CD8-positive, alpha-beta memory T cell (primary cell): ENCODE data around the gene THSD8. TPM values are rescaled to one million over a fixed set of nuclear protein-coding genes. Genes with fewer than 3 reads are reported as not detected.
A peak's percentile ranks its signal among the peaks of the same experiment; 100 is the strongest.

ENCODE experiments used
- CTCF ChIA-PET: fragments of 350-600 bp; sonication (Branson Sonifier 250); formaldehyde crosslinking; loops from one replicate; lab custom pipeline; 2021; ENCODE audit warnings: antibody characterized with exemption; lab: Charles Lee
- POLR2A ChIA-PET: fragments of 350-600 bp; sonication (Branson Sonifier 250); formaldehyde crosslinking; loops from one replicate; lab custom pipeline; 2021; ENCODE audit warnings: antibody characterized with exemption; lab: Charles Lee
- DNase-seq, 5 donors: peaks; one replicate each; pipeline versions ENCODE4 v3.0.0 to v3.0.0-alpha.2; 2020 to 2022; ENCODE audit warnings: mixed read lengths in 1 of 5
- H3K27ac ChIP-seq: one replicate; pipeline ENCODE4 v1.7.0; 2013; ENCODE audit warnings: low read depth, mild to moderate bottlenecking, low read length, moderate library complexity
- H3K27me3 ChIP-seq: 2 replicates; pipeline ENCODE4 v1.7.0; 2013; ENCODE audit warnings: low read length, mild to moderate bottlenecking; ENCODE audit not compliant: insufficient read depth, poor library complexity, severe bottlenecking
- H3K36me3 ChIP-seq: 2 replicates; pipeline ENCODE4 v1.7.0; 2013; ENCODE audit warnings: mild to moderate bottlenecking, low read length, moderate library complexity; ENCODE audit not compliant: insufficient read depth
- H3K4me1 ChIP-seq: 2 replicates; pipeline ENCODE4 v1.7.0; 2013; ENCODE audit warnings: mild to moderate bottlenecking, low read length, moderate library complexity; ENCODE audit not compliant: insufficient read depth
- H3K4me3 ChIP-seq: 2 replicates; pipeline ENCODE4 v1.7.0; 2013; ENCODE audit warnings: mild to moderate bottlenecking, low read length
- H3K9me3 ChIP-seq: 2 replicates; pipeline ENCODE4 v1.7.0; 2013; ENCODE audit warnings: mild to moderate bottlenecking, low read length
- H3K27ac Mint-ChIP-seq, 8 donors: one replicate each; pipeline ENCODE4 v1.8.0; 2020 to 2021; ENCODE audit warnings: mixed read lengths in 8 of 8, mild to moderate bottlenecking in 6 of 8, inconsistent platforms in 3 of 8, moderate library complexity in 3 of 8
- H3K27me3 Mint-ChIP-seq, 2 donors: one replicate each; pipeline ENCODE4 v1.8.0; 2020 to 2021; ENCODE audit warnings: mixed read lengths in 2 of 2, mild to moderate bottlenecking in 1 of 2, moderate library complexity in 1 of 2
- H3K36me3 Mint-ChIP-seq, 3 donors: one replicate each; pipeline ENCODE4 v1.8.0; 2020 to 2021; ENCODE audit warnings: mixed read lengths in 3 of 3, inconsistent platforms in 1 of 3, mild to moderate bottlenecking in 1 of 3
- H3K4me1 Mint-ChIP-seq, 3 donors: one replicate each; pipeline ENCODE4 v1.8.0; 2020 to 2021; ENCODE audit warnings: mixed read lengths in 3 of 3, inconsistent platforms in 1 of 3, mild to moderate bottlenecking in 1 of 3
- H3K4me3 Mint-ChIP-seq, 7 donors: one replicate each; pipeline ENCODE4 v1.8.0; 2020 to 2021; ENCODE audit warnings: mixed read lengths in 7 of 7, mild to moderate bottlenecking in 6 of 7, moderate library complexity in 4 of 7, inconsistent platforms in 2 of 7
- H3K9me3 Mint-ChIP-seq, 5 donors: one replicate each; pipeline ENCODE4 v1.8.0; 2020 to 2022; ENCODE audit warnings: mixed read lengths in 5 of 5, mild to moderate bottlenecking in 3 of 5, moderate library complexity in 2 of 5, inconsistent platforms in 1 of 5
- polyA plus RNA-seq: library from polyadenylated mRNA; unstranded; fragments of 300-500 nt; fragmentation: Illumina TruSeq; gene quantifications from one replicate; pipeline ENCODE4 v1.2.3, GENCODE V29; 2021
- total RNA-seq, 2 experiments: library from RNA; stranded (reverse); gene quantifications; one replicate each; pipeline ENCODE4 v1.2.3, GENCODE V29; 2021

The THSD8 gene
- total and polyA plus RNA-seq, 3 experiments from 2014 or later = 24.6 to 31.0 TPM; not detected in 1

DNA sequence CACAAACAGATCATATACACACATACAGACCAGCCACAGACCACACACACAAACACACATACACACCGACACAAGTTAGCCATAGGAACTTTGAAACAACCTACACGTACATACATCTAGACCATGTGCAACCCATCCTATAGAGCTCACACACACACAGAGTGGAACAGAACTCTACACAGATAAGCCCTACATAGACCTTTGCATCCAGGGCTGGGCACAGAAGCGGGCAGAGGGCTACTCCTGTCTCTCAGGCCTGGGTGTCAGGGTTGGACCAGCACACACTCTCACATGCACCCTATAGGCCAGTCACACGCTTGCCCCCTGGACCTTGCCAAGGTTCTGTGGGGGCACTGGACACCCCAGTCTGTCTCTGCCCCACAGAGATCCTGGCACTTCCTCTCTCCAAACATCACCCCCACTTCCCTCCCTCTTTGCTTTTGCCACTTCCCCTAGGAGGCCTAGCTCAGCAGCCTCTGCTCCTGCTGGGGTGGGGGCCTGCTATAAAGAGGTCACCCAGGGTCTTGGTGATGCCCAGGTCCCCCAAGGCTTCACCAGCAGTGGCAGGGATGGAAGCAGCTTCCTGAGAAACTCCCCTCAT is 16.3 kb upstream of the THSD8 start:
- Histone ChIP-seq H3K4me3 (no peak overlapping the region), H3K27ac (peak overlapping the region; percentile 84), H3K36me3 (no peaks in the 10 kb centered on the region), H3K9me3 (no peaks in the 10 kb centered on the region), H3K4me1 (peaks cover 60% of the 10 kb centered on the region), H3K27me3 (no peaks in the 10 kb centered on the region)
- POLR2A ChIA-PET = no interaction called here
- H3K4me3 Mint-ChIP-seq = no peak overlapping the region
- no peaks in the 10 kb centered on the region for H3K9me3 Mint-ChIP-seq
- peaks cover 0 to 3% of the 10 kb centered on the region in 2 donors for H3K27me3 Mint-ChIP-seq
- no peak for DNase-seq
- CTCF ChIA-PET = interaction anchor here (0.9 to 4.9 kb wide), 2 partner anchors 8 to 11 kb away, joined by 5 to 35 read pairs; no protein-coding TSS in a partner anchor
- H3K27ac Mint-ChIP-seq = no peak overlapping the region
- peaks cover 22 to 33% (median 27%) of the 10 kb centered on the region in 3 donors for H3K4me1 Mint-ChIP-seq
- H3K36me3 Mint-ChIP-seq = peaks cover 0 to 5% (median 0%) of the 10 kb centered on the region in 3 donors

DNA sequence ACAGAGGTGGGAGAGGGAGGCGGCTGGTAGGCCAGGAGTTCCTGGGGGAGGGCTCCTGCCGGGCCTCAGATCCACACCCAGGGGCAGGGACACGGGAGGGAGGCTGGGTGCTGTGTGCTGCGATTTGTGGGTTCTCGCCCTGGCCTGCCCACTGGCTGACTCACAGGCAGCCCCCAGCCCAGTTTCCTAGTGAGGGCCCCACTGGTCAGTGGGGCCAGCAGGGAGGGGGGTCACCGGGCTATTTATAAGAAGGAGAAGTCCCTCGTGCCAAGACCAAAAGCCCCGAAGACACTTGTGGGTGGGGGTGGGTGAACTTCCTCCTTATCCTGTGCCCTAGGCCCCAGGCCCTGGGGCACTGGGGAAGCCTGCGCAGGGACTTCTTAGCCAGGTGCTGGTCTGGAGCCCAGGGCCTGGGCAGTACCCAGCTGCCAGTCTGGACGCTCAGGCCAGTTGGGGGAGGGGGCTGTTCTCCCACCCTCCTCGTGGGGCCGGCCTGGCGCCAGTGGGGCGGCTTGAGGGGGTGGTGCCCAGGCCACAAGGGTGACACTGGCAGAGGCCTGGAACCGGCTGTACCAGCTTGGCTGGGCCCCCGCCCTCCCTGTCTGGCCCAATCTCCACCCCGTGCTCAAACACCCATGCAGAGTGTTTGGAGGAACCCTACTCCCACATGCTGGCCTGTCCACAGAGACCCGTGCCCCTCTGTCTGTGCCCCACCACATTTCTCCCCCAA is 15.6 kb upstream of the THSD8 start:
- Mint-ChIP-seq H3K36me3 (peaks cover 0 to 9% (median 0%) of the 10 kb centered on the region in 3 donors), H3K27me3 (peaks cover 0 to 5% of the 10 kb centered on the region in 2 donors), H3K4me3 (no peak overlapping the region), H3K27ac (peak overlapping the region in 5 of 8 donors; percentile 44 to 95 (median 81)), H3K4me1 (peaks cover 28 to 39% (median 32%) of the 10 kb centered on the region in 3 donors), H3K9me3 (no peaks in the 10 kb centered on the region)
- Histone ChIP-seq H3K27ac (peak overlapping the region; percentile 48), H3K9me3 (no peaks in the 10 kb centered on the region), H3K27me3 (no peaks in the 10 kb centered on the region), H3K4me3 (no peak overlapping the region), H3K4me1 (peaks cover 63% of the 10 kb centered on the region), H3K36me3 (no peaks in the 10 kb centered on the region)
- CTCF ChIA-PET = interaction anchor here (2.3 to 4.9 kb wide), 2 partner anchors 9 to 10 kb away, joined by 8 to 35 read pairs; no protein-coding TSS in a partner anchor
- POLR2A ChIA-PET = no interaction called here
- DNase-seq = peak in 1 of 5 donors; percentile 56

DNA sequence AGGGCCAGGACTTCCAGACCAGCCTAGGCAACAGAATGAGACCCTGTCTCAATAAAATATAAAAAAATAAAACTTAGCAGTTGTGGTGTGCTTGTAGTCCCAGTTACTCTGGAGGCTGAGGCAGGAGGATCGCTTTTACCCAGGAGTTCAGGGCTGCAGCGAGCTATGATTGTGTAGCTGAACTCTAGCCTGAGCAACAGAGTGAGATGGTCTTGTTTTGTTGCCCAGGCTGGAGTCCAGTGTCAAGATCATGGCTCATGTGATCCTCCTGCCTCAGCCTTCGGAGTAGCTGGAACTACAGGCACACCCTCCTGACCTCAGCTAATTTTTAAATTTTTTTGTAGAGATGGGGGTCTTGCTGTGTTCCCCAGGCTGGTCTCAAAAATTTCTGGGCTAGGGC is 14.9 kb upstream of the THSD8 start:
- peak overlapping the region in 5 of 8 donors; percentile 81 to 99 (median 99) for H3K27ac Mint-ChIP-seq

DNA sequence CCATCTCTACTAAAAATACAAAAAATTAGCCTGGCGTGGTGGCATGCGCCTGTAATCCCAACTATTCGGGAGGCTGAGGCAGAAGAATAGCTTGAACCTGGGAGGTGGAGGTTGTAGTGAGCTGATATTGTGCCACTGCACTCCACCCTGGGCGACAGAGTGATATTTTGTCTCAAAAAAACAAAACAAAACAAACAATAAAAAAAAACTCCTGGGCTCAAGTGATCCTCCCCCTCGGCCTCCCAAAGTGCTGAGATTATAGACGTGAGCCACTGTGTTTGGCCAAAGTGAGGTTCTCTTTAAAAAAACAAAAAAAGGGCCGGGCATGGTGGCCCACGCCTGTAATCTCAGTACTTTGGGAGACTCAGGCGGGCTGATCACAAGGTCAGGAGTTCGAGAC is 14.4 kb upstream of the THSD8 start:
- peaks cover 54% of the 10 kb centered on the region for H3K4me1 ChIP-seq
- no peaks in the 10 kb centered on the region for H3K9me3 ChIP-seq
- Mint-ChIP-seq H3K9me3 (no peaks in the 10 kb centered on the region), H3K4me3 (no peak overlapping the region), H3K4me1 (peaks cover 20 to 28% (median 22%) of the 10 kb centered on the region in 3 donors), H3K27ac (peak overlapping the region in 6 of 8 donors; percentile 81 to 99 (median 99)), H3K27me3 (peaks cover 0 to 13% of the 10 kb centered on the region in 2 donors), H3K36me3 (peaks cover 0 to 13% (median 0%) of the 10 kb centered on the region in 3 donors)
- DNase-seq = no peak
- no peak overlapping the region for H3K4me3 ChIP-seq
- no peaks in the 10 kb centered on the region for H3K27me3 ChIP-seq
- H3K27ac ChIP-seq = no peak overlapping the region
- peaks cover 1% of the 10 kb centered on the region for H3K36me3 ChIP-seq
- POLR2A ChIA-PET = no interaction called here
- CTCF ChIA-PET = interaction anchor here (1.3 to 4.9 kb wide), 3 partner anchors 9 to 13 kb away, joined by 3 to 35 read pairs (median 8); partner anchors contain the start of gene HOOK2

More for the DNA sequence above, 14.9 kb upstream of the THSD8 start:
- CTCF ChIA-PET = interaction anchor here (1.3 to 4.9 kb wide), 3 partner anchors 10 to 12 kb away, joined by 3 to 35 read pairs (median 8); partner anchors contain the start of gene HOOK2
- H3K9me3 Mint-ChIP-seq = no peaks in the 10 kb centered on the region
- H3K4me3 ChIP-seq = no peak overlapping the region
- H3K4me3 Mint-ChIP-seq = no peak overlapping the region
- no peaks in the 10 kb centered on the region for H3K9me3 ChIP-seq
- no peak for DNase-seq
- H3K36me3 Mint-ChIP-seq = peaks cover 0 to 13% (median 0%) of the 10 kb centered on the region in 3 donors
- POLR2A ChIA-PET = no interaction called here
- H3K27me3 ChIP-seq = no peaks in the 10 kb centered on the region
- H3K36me3 ChIP-seq = no peaks in the 10 kb centered on the region
- no peak overlapping the region for H3K27ac ChIP-seq
- H3K27me3 Mint-ChIP-seq = peaks cover 0 to 10% of the 10 kb centered on the region in 2 donors
- peaks cover 23 to 33% (median 26%) of the 10 kb centered on the region in 3 donors for H3K4me1 Mint-ChIP-seq
- H3K4me1 ChIP-seq = peaks cover 57% of the 10 kb centered on the region

DNA sequence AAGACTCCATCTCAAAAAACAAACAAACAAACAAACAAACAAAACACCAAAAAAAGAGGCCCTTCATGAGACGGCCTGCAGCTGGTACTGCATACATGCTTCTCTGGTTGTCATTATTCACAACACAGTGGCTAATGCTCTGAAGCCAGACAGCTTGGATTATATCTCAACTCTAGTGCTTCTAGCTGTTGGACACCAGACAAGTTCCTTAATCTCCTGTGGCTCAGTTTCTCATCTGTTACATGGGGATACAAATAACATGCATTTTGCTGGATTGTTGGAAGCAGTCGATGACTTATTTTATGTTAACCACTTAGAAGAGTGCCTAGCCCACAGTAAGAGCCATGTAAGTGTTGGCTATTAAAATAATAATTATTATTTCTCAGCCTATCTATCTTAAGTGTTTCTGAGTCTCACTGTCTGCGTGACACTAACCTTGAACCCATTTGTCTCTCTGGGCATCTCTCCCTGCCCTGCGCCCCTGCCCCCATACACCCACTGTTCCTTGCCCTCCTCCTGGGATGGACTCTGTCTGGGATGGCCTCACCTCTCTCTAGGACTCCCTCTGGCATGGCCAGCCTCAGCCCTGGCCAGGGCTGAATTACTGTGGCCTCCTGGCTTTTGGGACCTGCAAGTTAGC is 13.7 kb upstream of the THSD8 start:
- Histone ChIP-seq H3K36me3 (peaks cover 4% of the 10 kb centered on the region), H3K4me1 (peaks cover 48% of the 10 kb centered on the region), H3K9me3 (no peaks in the 10 kb centered on the region), H3K27ac (peak overlapping the region; percentile 84), H3K4me3 (no peak overlapping the region), H3K27me3 (no peaks in the 10 kb centered on the region)
- Mint-ChIP-seq H3K27me3 (peaks cover 0 to 20% of the 10 kb centered on the region in 2 donors), H3K36me3 (peaks cover 0 to 19% (median 0%) of the 10 kb centered on the region in 3 donors), H3K4me1 (peaks cover 20 to 28% (median 22%) of the 10 kb centered on the region in 3 donors), H3K4me3 (peak overlapping the region in 2 of 7 donors; percentile 13 to 32), H3K27ac (peak overlapping the region; percentile 93 to 99 (median 99)), H3K9me3 (peaks cover 0 to 2% (median 0%) of the 10 kb centered on the region in 5 donors)
- CTCF ChIA-PET = interaction anchor here (1.3 to 4.9 kb wide), 3 partner anchors 8 to 14 kb away, joined by 3 to 35 read pairs (median 8); partner anchors contain the start of gene HOOK2
- POLR2A ChIA-PET = interaction anchor here (0.5 to 1.9 kb wide), 2 partner anchors 11 to 65 kb away, joined by 3 to 10 read pairs; no protein-coding TSS in a partner anchor
- no peak for DNase-seq

DNA sequence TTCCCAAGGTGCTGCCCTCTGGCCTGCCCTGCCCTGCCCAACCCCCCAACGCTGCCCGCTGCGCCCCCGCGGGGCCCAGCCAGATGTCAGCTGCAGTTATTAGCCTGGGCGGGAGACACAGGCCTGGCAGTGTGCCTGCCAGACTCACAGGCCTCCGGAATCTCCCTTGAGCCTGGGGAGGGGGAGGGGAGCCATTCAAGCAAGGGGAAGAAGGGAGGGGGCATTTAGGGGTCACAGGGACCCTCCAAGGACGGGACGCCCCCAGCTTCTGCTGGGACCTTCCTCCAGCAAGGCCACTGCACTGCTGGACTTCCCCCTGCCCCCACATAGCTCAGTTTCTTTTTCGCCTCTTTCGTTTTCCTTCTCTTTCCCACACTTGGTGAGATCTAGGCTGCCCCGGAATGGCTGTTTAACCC is 13.2 kb upstream of the THSD8 start:
- Mint-ChIP-seq H3K27ac (peak overlapping the region; percentile 93 to 99 (median 99)), H3K27me3 (peaks cover 0 to 23% of the 10 kb centered on the region in 2 donors), H3K9me3 (peaks cover 0 to 4% (median 2%) of the 10 kb centered on the region in 5 donors), H3K36me3 (peaks cover 0 to 22% (median 0%) of the 10 kb centered on the region in 3 donors), H3K4me1 (peaks cover 17 to 28% (median 17%) of the 10 kb centered on the region in 3 donors), H3K4me3 (peak overlapping the region; percentile 75 to 91 (median 82))
- POLR2A ChIA-PET = interaction anchor here (0.5 to 1.9 kb wide), 2 partner anchors 11 to 66 kb away, joined by 3 to 10 read pairs; no protein-coding TSS in a partner anchor
- Histone ChIP-seq H3K4me1 (peaks cover 43% of the 10 kb centered on the region), H3K27ac (peak overlapping the region; percentile 84), H3K27me3 (no peaks in the 10 kb centered on the region), H3K9me3 (no peaks in the 10 kb centered on the region), H3K4me3 (no peak overlapping the region), H3K36me3 (peaks cover 4% of the 10 kb centered on the region)
- CTCF ChIA-PET = interaction anchor here (1.0 to 4.9 kb wide), 2 partner anchors 11 to 22 kb away, joined by 4 to 35 read pairs; no protein-coding TSS in a partner anchor
- peak in 4 of 5 donors; percentile 47 to 78 (median 53) for DNase-seq
